ENCODE results near the gene TOX2.
"Not testable (repeated sequence)": the region's sequence is repeated elsewhere in the genome, so short reads cannot be mapped to it uniquely, and the experiment has no call there.

Gene TOX2

GRCh38 chr20:44041001-44041400, 126.3 kb downstream of the TOX2 start:
- no peak for TF ChIP-seq CTCF (conservative IDR thresholded peaks at IDR 0.05; ENCODE audit: low read length)
- no peak for DNase-seq (ENCODE audit: low read depth)
- no peak overlapping the region for H3K4me3 ChIP-seq (ENCODE audit: low read length)

GRCh38 chr20:44044712-44045111, 130.1 kb downstream of the TOX2 start:
- DNase-seq (ENCODE audit: low read depth); H3K4me3 ChIP-seq (ENCODE audit: low read length): not testable (repeated sequence)

DNA sequence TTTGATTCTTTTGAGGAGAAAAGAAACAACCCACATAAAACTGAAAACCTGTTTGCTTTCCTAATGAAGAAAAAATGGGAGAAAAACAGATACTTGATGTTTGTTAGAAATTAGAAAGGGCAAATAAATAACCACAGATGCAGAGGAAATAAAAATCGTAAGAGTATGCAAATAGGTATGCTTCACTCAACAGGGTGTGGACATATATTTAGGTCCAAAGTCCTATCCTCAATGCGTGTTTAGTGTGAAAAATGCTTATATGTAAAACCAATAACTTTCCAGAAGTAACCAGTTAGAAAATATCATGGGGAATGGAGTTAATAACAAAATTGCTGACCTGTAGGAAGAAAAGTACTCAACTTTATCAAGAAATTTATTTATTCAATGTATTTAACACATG, 135.7 kb downstream of the TOX2 start:
- TF ChIP-seq CTCF (conservative IDR thresholded peaks at IDR 0.05; ENCODE audit: low read length) = no peak
- H3K4me3 ChIP-seq (ENCODE audit: low read length) = no peak overlapping the region
- no peak for DNase-seq (ENCODE audit: low read depth)

DNA sequence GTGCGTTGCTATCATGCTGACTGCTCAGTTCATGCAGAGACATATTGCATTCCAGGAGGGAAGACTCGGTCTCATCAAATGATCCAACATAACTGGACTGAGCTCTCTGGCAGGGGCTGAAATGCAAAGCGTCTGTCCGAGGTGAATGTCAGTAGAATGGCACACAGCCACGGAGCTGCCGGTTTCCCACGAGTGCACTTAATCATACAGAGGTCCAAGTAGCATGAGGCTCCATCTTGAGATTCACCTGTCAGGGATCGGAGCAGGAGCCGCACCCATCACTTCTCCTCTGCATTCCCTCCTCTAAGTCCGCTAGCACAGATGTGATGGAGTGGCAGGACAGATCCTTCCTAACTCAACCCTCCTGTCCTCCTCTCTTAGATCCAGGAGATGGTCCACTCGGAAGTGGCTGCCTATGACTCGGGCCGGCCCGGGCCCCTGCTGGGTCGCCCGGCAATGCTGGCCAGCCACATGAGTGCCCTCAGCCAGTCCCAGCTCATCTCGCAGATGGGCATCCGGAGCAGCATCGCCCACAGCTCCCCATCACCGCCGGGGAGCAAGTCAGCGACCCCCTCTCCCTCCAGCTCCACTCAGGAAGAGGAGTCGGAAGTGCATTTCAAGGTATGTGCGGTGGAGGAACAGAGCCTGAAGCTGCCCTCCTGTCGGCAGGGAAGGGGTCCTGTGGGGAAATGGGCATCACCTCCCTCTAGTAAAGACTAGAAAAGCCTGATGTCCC, 136.4 kb downstream of the TOX2 start:
- no peak for DNase-seq (ENCODE audit: low read depth)
- H3K4me3 ChIP-seq (ENCODE audit: low read length) = no peak overlapping the region
- TF ChIP-seq CTCF (conservative IDR thresholded peaks at IDR 0.05; ENCODE audit: low read length) = no peak

GRCh38 chr20:44051661-44052000, 137.0 kb downstream of the TOX2 start:
- H3K4me3 ChIP-seq (ENCODE audit: low read length) = no peak overlapping the region
- DNase-seq (ENCODE audit: low read depth) = no peak
- TF ChIP-seq CTCF (conservative IDR thresholded peaks at IDR 0.05; ENCODE audit: low read length) = no peak

- no peak overlapping the region for H3K4me3 ChIP-seq (ENCODE audit: low read length)
- no peak for DNase-seq (ENCODE audit: low read depth)
- no peak for TF ChIP-seq CTCF (conservative IDR thresholded peaks at IDR 0.05; ENCODE audit: low read length)
Measured at GRCh38 chr20:44052166-44052565, 137.5 kb downstream of the TOX2 start.

DNA sequence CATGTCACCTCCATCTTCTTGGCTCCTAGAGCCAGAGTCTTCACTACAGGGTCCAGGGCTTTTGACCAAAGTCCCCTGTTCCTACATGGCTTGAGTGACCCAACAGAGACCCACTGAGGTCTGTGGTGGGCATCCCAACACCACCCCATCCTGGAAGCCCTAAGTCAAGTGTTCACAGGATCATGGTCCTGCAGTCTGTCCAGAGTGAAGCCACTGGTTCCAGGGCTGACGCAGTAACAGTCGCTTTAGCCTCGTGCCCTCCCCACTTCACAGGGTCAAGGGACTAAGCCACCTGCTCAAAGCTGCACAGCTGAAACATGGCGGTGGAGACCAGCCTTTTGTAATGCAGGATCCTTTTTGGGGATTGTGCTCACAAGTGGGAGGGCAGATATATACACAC, 138.4 kb downstream of the TOX2 start:
- H3K4me3 ChIP-seq (ENCODE audit: low read length) = no peak overlapping the region
- no peak for DNase-seq (ENCODE audit: low read depth)
- no peak for TF ChIP-seq CTCF (conservative IDR thresholded peaks at IDR 0.05; ENCODE audit: low read length)

- no peak overlapping the region for H3K4me3 ChIP-seq (ENCODE audit: low read length)
- no peak for DNase-seq (ENCODE audit: low read depth)
- TF ChIP-seq CTCF (conservative IDR thresholded peaks at IDR 0.05; ENCODE audit: low read length) = no peak
Measured at GRCh38 chr20:44054118-44054517, 139.5 kb downstream of the TOX2 start.

Data from AG10803 (cell line).